Measurements from ENCODE around the gene BTBD18.
"Not testable (repeated sequence)": the region's sequence is repeated elsewhere in the genome, so short reads cannot be mapped to it uniquely, and the experiment has no call there.

Gene BTBD18

DNA sequence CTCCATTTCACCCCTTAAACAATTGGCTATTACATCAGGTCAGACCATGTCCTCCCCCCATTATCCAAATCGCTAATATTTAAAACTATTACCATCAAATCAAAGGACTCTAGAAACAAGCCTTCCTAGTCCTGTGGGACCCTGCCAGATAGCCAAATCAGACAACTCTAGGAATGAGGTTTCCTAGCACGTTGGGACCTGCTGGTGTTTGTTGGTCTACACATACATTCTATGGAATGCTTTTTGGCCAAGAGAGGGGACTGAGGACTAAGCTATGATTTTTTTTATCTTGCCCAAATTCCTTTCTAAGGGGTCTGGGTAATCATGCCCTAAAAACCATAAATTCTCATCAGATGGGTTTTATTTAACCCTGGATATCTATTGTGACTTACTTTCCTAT, 24.4 kb downstream of the BTBD18 start:
- H3K4me3 ChIP-seq (ENCODE audit: low read depth, low read length) = no peak overlapping the region
- DNase-seq (ENCODE audit: low read depth) = no peak
- TF ChIP-seq POLR2A (IDR thresholded peaks at IDR 0.05; ENCODE audit: extremely low read depth, insufficient read length) = no peak
- TF ChIP-seq MYC (IDR thresholded peaks at IDR 0.05; ENCODE audit: low read depth, low read length) = no peak
- TF ChIP-seq, protein P1, sequence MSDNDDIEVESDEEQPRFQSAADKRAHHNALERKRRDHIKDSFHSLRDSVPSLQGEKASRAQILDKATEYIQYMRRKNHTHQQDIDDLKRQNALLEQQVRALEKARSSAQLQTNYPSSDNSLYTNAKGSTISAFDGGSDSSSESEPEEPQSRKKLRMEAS (IDR thresholded peaks at IDR 0.05; ENCODE audit: low read depth, low read length) = no peak
- TF ChIP-seq, protein P2, sequence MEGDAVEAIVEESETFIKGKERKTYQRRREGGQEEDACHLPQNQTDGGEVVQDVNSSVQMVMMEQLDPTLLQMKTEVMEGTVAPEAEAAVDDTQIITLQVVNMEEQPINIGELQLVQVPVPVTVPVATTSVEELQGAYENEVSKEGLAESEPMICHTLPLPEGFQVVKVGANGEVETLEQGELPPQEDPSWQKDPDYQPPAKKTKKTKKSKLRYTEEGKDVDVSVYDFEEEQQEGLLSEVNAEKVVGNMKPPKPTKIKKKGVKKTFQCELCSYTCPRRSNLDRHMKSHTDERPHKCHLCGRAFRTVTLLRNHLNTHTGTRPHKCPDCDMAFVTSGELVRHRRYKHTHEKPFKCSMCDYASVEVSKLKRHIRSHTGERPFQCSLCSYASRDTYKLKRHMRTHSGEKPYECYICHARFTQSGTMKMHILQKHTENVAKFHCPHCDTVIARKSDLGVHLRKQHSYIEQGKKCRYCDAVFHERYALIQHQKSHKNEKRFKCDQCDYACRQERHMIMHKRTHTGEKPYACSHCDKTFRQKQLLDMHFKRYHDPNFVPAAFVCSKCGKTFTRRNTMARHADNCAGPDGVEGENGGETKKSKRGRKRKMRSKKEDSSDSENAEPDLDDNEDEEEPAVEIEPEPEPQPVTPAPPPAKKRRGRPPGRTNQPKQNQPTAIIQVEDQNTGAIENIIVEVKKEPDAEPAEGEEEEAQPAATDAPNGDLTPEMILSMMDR (IDR thresholded peaks at IDR 0.05; ENCODE audit: low read depth, low read length) = no peak

DNA sequence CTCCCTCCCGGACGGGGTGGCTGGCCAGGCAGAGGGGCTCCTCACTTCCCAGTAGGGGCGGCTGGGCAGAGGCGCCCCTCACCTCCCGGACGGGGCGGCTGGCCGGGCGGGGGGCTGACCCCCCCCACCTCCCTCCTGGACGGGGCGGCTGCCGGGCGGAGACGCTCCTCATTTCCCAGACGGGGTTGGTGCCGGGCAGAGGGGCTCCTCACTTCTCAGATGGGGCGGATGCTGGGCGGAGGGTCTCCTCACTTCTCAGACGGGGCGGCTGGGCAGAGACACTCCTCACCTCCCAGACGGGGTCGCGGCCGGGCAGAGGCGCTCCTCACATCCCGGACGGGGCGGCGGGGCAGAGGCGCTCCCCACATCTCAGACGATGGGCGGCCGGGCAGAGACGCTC, 34.9 kb downstream of the BTBD18 start:
- H3K4me3 ChIP-seq (ENCODE audit: low read depth, low read length); DNase-seq (ENCODE audit: low read depth): not testable (repeated sequence)

DNA sequence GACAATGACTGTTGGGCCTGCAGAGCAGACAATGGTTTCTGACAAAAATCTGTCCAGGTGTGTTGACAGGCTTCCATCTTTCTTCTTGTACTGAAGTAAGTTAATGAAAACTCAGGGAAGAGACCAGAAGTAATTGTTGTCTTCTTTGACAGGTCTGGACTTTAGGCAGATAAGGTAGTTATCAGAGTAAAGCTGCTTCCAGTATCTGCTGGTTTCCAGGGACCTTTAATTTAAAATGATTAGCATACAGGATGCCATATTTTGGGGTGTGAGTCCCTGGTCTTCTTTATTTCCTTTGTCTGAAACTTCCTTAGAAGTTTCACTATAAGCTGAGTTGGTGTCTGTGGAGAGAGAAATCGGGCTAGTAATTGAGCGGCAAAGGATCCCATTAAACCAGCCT, 37.8 kb downstream of the BTBD18 start:
- H3K4me3 ChIP-seq (ENCODE audit: low read depth, low read length) = peak overlapping the region; percentile 96
- TF ChIP-seq, protein P2 (IDR thresholded peaks at IDR 0.05; ENCODE audit: low read depth, low read length) = no peak
- TF ChIP-seq, protein P1 (IDR thresholded peaks at IDR 0.05; ENCODE audit: low read depth, low read length) = no peak
- TF ChIP-seq MYC (IDR thresholded peaks at IDR 0.05; ENCODE audit: low read depth, low read length) (no peak), POLR2A (IDR thresholded peaks at IDR 0.05; ENCODE audit: extremely low read depth, insufficient read length) (no peak)
- no peak for DNase-seq (ENCODE audit: low read depth)

DNA sequence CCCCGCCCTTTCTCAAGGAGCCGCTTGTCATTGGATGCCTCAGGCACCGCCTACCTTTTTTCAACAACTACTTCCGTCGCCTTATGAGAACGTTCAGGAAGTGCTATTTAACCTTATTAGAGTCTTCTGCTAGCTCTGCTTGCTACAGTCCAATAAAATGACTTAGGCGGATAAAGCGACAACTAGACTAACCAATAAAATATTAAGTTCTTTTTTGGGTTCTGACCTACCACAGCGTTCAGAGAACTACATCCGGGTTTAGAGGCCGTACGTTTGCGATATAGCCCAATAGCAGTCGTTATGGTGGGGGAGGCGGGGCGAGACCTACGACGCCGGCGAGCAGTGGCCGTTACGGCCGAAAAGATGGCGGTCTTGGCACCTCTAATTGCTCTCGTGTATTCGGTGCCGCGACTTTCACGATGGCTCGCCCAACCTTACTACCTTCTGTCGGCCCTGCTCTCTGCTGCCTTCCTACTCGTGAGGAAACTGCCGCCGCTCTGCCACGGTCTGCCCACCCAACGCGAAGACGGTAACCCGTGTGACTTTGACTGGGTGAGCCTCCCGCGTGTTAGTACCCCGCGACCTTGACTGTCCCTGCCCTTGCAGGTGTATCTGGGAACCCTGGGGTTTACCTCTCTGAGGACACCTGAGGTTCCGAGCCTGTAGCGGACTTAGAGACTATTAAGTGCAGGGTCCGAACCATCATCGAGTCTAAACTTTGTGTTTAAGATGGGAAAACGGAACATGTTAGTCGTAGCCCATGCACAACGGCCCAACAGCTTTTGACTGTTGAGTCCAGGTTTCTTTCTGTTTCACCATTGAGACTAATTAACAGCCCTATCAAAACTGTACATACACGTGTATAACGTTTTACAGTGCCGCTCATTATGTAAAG, 39.1 kb downstream of the BTBD18 start, which contains the start of gene TMX2:
Gene TMX2, plus strand, starts transcription at position 338 of the 895 bp plus-strand sequence. Its CDS starts 26 bp downstream, at position 364.
- DNase-seq (ENCODE audit: low read depth) = peak; percentile 99
- TF ChIP-seq, protein P1 (IDR thresholded peaks at IDR 0.05; ENCODE audit: low read depth, low read length) = peak; percentile 83
- TF ChIP-seq MYC (IDR thresholded peaks at IDR 0.05; ENCODE audit: low read depth, low read length) (peak; percentile 93), POLR2A (IDR thresholded peaks at IDR 0.05; ENCODE audit: extremely low read depth, insufficient read length) (peak; percentile 75)
- TF ChIP-seq, protein P2 (IDR thresholded peaks at IDR 0.05; ENCODE audit: low read depth, low read length) = no peak

DNA sequence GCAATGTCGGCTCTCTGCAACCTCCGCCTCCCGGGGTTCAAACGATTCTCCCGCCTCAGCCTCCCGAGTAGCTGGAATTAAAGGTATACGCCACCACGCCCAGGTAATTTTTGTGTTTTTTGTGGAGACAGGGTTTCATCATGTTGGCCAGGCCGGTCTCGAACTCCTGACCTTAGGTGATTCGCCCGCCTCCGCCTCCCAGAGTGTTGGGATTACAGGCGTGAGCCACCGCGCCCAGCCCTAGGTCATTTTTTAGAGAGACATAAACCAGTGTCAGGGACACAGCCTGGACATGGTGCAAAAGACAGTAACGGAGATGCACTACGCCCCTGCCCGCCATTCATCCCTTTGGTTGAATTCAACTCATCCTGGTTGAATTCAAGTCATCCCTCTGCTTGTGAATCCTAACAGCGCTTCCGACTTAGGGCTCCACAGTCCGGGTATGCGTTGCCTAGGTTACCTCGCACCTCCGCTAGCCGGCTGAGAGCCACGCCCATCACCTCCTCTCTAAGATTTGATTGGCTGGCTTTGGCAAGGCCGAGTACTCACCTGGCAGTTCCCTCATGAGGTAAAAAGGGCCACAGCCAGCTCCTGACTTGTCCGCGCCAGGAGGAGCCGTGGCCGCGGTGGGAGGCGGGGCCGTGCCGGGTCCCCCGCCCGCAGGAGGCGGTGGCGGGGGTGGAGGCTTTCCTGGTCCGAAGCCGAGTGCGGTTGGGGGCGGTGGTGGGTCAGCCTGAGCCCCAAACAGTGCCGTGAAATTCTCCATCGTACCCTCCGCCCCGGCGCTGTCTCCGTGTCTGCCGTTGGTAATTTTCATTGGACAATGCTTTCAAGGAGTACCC, 40.0 kb downstream of the BTBD18 start, which contains the start of gene MED19:
Gene MED19, minus strand, starts transcription at position 802 of the 842 bp plus-strand sequence. Its CDS starts 36 bp downstream, at position 766.
- H3K4me3 ChIP-seq (ENCODE audit: low read depth, low read length) = peak within 1 kb of the TSS; percentile 96
- DNase-seq (ENCODE audit: low read depth) = peak; percentile 83

More for the DNA sequence above, 39.1 kb downstream of the BTBD18 start, which contains the start of gene TMX2:
- H3K4me3 ChIP-seq (ENCODE audit: low read depth, low read length) = peak within 1 kb of the TSS; percentile 96

DNA sequence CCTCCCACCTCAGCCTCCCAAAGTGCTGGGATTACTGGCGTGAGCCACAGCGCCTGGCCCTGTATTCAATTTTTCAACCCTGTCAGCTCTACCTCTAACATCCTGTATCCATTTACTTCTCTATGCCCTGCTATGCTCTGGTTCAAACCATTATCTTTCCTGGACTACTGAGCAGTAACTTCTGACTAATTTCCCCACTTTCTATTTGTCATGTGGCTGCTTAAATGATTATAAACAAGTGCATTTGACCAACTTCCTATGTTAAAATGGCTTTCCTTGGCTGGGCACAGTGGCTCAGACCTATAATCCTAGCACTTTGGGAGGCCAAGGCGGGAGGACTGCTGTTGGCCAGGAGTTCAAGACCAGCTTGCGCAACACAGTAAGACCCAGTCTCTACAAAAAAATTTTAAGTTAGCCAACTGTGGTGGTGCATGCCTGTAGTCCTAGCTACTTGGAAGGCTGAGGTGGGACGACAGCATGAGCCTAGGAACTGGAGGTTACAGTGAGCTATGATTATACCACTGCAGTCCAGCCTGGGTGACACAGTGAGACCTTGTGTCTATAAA, 41.7 kb downstream of the BTBD18 start:
- DNase-seq (ENCODE audit: low read depth) = no peak
- TF ChIP-seq, protein P2 (IDR thresholded peaks at IDR 0.05; ENCODE audit: low read depth, low read length) = no peak
- TF ChIP-seq POLR2A (IDR thresholded peaks at IDR 0.05; ENCODE audit: extremely low read depth, insufficient read length) (no peak), MYC (IDR thresholded peaks at IDR 0.05; ENCODE audit: low read depth, low read length) (no peak)
- TF ChIP-seq, protein P1 (IDR thresholded peaks at IDR 0.05; ENCODE audit: low read depth, low read length) = no peak

More for the DNA sequence above, 40.0 kb downstream of the BTBD18 start, which contains the start of gene MED19:
- TF ChIP-seq POLR2A (IDR thresholded peaks at IDR 0.05; ENCODE audit: extremely low read depth, insufficient read length) = no peak
- TF ChIP-seq, protein P1 (IDR thresholded peaks at IDR 0.05; ENCODE audit: low read depth, low read length) = peak; percentile 12; the same call in 1 of the 2 replicates

DNA sequence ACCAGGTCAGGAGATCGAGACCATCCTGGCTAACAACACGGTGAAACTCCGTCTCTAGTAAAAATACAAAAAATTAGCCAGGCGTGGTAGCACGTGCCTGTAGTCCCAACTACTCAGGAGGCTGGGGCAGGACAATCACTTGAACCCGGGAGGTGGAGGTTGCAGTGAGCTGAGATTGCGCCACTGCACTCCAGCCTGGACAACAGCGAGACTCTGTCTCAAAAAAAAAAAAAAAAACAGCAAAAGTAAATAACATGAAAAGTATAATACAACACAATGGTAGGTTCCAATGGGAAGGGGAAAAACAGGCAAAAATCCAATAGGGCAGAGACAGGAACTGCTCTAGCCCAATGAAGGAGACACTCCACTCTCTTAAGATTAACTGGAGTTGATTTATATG, 46.2 kb downstream of the BTBD18 start:
- DNase-seq (ENCODE audit: low read depth); H3K4me3 ChIP-seq (ENCODE audit: low read depth, low read length): not testable (repeated sequence)

More for the DNA sequence above, 41.7 kb downstream of the BTBD18 start:
- no peak overlapping the region for H3K4me3 ChIP-seq (ENCODE audit: low read depth, low read length)

Measured in NB4 (cell line).